Measurements from ENCODE around the gene RFX2. TPM values are rescaled to one million over a fixed set of nuclear protein-coding genes. Genes with fewer than 3 reads are reported as not detected.

RFX2 gene
- total and polyA plus RNA-seq, 3 experiments from 2014 or later, result 1.5 to 4.9 (median 4.2) TPM

DNA sequence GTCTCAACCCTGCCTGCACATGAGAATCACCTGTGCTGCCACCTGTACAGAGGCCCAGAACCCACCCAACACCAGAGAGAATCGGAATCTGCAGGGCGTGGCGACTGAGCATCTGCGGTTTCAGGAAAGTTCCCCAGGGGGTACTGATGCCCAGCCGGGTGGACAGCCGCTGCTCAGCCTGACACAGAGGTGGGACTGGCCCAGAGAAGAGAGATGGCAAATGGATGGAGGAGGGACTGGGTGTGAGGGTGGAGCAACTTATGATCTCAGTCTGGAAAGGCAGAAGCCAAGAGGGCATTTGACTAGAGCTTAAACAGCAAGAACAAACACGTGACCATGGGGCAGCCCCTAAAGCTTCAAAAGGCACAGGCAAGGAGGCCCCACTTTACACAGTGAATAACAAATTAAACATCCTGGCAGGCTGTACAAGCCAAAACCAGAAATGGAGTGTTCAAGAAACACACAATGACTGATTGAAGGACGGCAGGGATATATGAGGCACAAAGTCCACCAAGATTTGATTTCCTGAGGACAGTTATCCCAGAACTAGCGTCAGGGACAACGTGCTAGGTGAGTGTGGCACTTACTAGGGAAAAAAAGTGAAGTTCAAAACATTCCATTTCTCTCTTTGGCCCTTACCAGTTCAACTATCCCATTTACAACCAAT, 135.4 kb downstream of the RFX2 start:
- Histone ChIP-seq H3K36me3 (ENCODE audit: insufficient read depth, low read length) (peaks cover 13% of the 10 kb centered on the region), H3K4me3 (ENCODE audit: low read length) (no peak overlapping the region), H3K27me3 (ENCODE audit: insufficient read depth, low read length, poor library complexity, severe bottlenecking) (no peaks in the 10 kb centered on the region), H3K27ac (ENCODE audit: low read depth, low read length) (no peak overlapping the region), H3K9me3 (ENCODE audit: low read length) (no peaks in the 10 kb centered on the region), H3K4me1 (ENCODE audit: insufficient read depth, low read length) (peaks cover 61% of the 10 kb centered on the region)
- Mint-ChIP-seq H3K4me1 (peaks cover 69 to 89% (median 82%) of the 10 kb centered on the region in 3 donors), H3K9me3 (no peaks in the 10 kb centered on the region), H3K27me3 (peaks cover 0 to 2% of the 10 kb centered on the region in 2 donors), H3K4me3 (peak overlapping the region; percentile 46 to 96 (median 75)), H3K36me3 (peaks cover 0 to 54% (median 3%) of the 10 kb centered on the region in 3 donors), H3K27ac (peak overlapping the region in 7 of 8 donors; percentile 44 to 93 (median 66))
- POLR2A ChIA-PET, result interaction anchor here (1.3 kb wide), 1 partner anchor 71 kb away, joined by 3 read pairs; the partner anchor contains the start of gene NDUFA11
- peak in 2 of 5 donors; percentile 58 to 73 for DNase-seq
- CTCF ChIA-PET, result interaction anchor here (0.9 to 1.6 kb wide), 2 partner anchors 14 to 26 kb away, joined by 3 to 4 read pairs; no protein-coding TSS in a partner anchor

DNA sequence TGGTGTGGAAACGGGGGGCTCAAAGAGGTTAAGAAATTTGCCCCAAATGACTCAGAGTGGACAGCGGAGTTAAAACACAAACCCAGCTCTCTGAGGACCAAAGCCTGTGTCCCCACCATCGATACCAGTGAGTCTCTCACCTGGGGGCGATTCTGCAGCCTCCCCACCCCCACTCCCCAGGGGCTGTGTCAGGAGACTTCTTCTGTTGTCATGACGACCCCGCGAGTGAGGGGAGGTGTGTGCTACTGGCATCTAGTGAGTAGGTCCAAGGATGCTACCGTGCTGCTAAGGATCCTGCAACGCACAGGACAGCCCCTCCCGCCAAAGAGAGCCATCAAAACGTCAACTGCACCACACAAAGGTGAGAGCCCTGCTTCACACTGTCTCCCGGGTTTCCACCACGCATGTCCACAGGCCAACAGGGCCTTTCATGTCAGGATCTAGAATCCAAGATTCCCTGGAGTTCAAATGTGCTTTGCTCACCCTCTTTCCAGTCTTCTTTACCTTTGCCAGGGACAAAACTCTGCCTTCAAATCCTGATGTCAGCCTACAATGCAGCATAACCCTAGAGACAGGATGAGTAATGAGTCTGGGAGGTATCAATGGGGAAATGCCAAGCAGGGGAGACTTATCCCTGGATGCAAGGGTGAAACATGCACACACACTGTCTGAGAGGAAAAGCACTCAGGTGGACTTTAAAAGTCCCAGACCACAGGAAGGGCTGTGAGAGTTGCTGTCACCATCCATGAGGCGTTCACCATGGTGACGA, 136.2 kb downstream of the RFX2 start:
- H3K4me1 Mint-ChIP-seq, result peaks cover 67 to 90% (median 76%) of the 10 kb centered on the region in 3 donors
- H3K9me3 ChIP-seq (ENCODE audit: low read length), result no peaks in the 10 kb centered on the region
- ChIA-PET POLR2A (interaction anchor here (1.3 kb wide), 1 partner anchor 70 kb away, joined by 3 read pairs; the partner anchor contains the start of gene NDUFA11), CTCF (interaction anchor here (1.6 kb wide), 1 partner anchor 14 kb away, joined by 4 read pairs; no protein-coding TSS in a partner anchor)
- no peak overlapping the region for H3K27ac ChIP-seq (ENCODE audit: low read depth, low read length)
- H3K27me3 Mint-ChIP-seq, result peaks cover 0 to 2% of the 10 kb centered on the region in 2 donors
- no peaks in the 10 kb centered on the region for H3K27me3 ChIP-seq (ENCODE audit: insufficient read depth, low read length, poor library complexity, severe bottlenecking)
- H3K27ac Mint-ChIP-seq, result peak overlapping the region in 7 of 8 donors; percentile 42 to 93 (median 65)
- H3K36me3 ChIP-seq (ENCODE audit: insufficient read depth, low read length), result peaks cover 13% of the 10 kb centered on the region
- peak overlapping the region in 5 of 7 donors; percentile 54 to 96 (median 92) for H3K4me3 Mint-ChIP-seq
- H3K36me3 Mint-ChIP-seq, result peaks cover 0 to 60% (median 3%) of the 10 kb centered on the region in 3 donors
- DNase-seq, result no peak
- no peak overlapping the region for H3K4me3 ChIP-seq (ENCODE audit: low read length)
- H3K9me3 Mint-ChIP-seq, result no peaks in the 10 kb centered on the region
- peaks cover 65% of the 10 kb centered on the region for H3K4me1 ChIP-seq (ENCODE audit: insufficient read depth, low read length)

DNA sequence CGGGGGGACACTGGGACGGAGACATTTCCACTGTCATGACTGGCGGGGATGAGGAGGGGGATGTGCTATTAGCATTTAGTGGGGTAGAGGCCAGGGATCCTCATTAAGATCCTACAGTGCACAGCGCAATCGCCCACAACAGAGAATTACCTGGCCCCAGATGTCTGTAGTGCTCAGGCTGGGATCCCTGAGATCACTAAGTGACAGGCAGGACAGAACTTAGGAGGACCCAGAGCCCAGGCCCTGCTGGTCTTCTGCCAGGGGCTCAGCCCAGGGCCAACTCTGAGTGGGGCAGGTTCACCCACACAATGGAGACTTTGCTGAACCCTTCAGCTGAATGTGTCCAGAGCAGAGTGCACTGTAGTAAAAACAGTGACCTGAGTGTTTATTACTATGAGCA, 136.9 kb downstream of the RFX2 start:
- Mint-ChIP-seq H3K27ac (peak overlapping the region in 4 of 8 donors; percentile 21 to 33 (median 30)), H3K36me3 (peaks cover 0 to 63% (median 3%) of the 10 kb centered on the region in 3 donors), H3K27me3 (peaks cover 0 to 2% of the 10 kb centered on the region in 2 donors), H3K4me1 (peaks cover 67 to 92% (median 77%) of the 10 kb centered on the region in 3 donors), H3K9me3 (no peaks in the 10 kb centered on the region), H3K4me3 (peak overlapping the region in 2 of 7 donors; percentile 54 to 56)
- H3K27me3 ChIP-seq (ENCODE audit: insufficient read depth, low read length, poor library complexity, severe bottlenecking), result no peaks in the 10 kb centered on the region
- peaks cover 65% of the 10 kb centered on the region for H3K4me1 ChIP-seq (ENCODE audit: insufficient read depth, low read length)
- peaks cover 13% of the 10 kb centered on the region for H3K36me3 ChIP-seq (ENCODE audit: insufficient read depth, low read length)
- ChIA-PET CTCF (no interaction called here), POLR2A (no interaction called here)
- no peak overlapping the region for H3K4me3 ChIP-seq (ENCODE audit: low read length)
- no peaks in the 10 kb centered on the region for H3K9me3 ChIP-seq (ENCODE audit: low read length)
- no peak overlapping the region for H3K27ac ChIP-seq (ENCODE audit: low read depth, low read length)
- no peak for DNase-seq

DNA sequence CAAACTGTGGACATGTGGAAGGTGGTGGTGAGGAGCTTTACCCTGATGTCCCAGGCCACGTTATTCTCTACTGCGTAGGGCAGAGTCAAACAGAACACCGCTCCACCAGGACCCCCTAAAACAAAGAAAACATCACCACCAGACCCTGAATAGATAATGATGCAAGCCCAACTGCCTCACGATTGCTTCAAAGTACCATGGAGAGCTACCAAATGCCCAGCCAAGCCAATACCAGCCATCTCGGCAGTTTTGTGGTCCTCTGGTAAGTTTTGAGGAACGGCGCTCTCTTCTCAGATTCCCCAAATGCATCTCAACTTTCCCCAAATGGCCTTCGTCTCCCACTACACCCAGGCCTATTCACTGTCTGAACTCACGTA, 138.0 kb downstream of the RFX2 start:
- no peaks in the 10 kb centered on the region for H3K27me3 Mint-ChIP-seq
- Histone ChIP-seq H3K9me3 (ENCODE audit: low read length) (no peaks in the 10 kb centered on the region), H3K27ac (ENCODE audit: low read depth, low read length) (no peak overlapping the region), H3K4me1 (ENCODE audit: insufficient read depth, low read length) (peaks cover 74% of the 10 kb centered on the region), H3K36me3 (ENCODE audit: insufficient read depth, low read length) (peaks cover 13% of the 10 kb centered on the region), H3K27me3 (ENCODE audit: insufficient read depth, low read length, poor library complexity, severe bottlenecking) (no peaks in the 10 kb centered on the region), H3K4me3 (ENCODE audit: low read length) (no peak overlapping the region)
- peak overlapping the region in 7 of 8 donors; percentile 35 to 86 (median 56) for H3K27ac Mint-ChIP-seq
- peaks cover 0 to 62% (median 4%) of the 10 kb centered on the region in 3 donors for H3K36me3 Mint-ChIP-seq
- no peak for DNase-seq
- H3K4me3 Mint-ChIP-seq, result peak overlapping the region in 2 of 7 donors; percentile 38 to 45
- peaks cover 69 to 95% (median 84%) of the 10 kb centered on the region in 3 donors for H3K4me1 Mint-ChIP-seq
- ChIA-PET POLR2A (interaction anchor here (1.1 kb wide), 1 partner anchor 10 kb away, joined by 3 read pairs; no protein-coding TSS in a partner anchor), CTCF (interaction anchor here (0.9 to 2.1 kb wide), 4 partner anchors 10 to 168 kb away, joined by 3 to 9 read pairs (median 5); no protein-coding TSS in a partner anchor)
- no peaks in the 10 kb centered on the region for H3K9me3 Mint-ChIP-seq

DNA sequence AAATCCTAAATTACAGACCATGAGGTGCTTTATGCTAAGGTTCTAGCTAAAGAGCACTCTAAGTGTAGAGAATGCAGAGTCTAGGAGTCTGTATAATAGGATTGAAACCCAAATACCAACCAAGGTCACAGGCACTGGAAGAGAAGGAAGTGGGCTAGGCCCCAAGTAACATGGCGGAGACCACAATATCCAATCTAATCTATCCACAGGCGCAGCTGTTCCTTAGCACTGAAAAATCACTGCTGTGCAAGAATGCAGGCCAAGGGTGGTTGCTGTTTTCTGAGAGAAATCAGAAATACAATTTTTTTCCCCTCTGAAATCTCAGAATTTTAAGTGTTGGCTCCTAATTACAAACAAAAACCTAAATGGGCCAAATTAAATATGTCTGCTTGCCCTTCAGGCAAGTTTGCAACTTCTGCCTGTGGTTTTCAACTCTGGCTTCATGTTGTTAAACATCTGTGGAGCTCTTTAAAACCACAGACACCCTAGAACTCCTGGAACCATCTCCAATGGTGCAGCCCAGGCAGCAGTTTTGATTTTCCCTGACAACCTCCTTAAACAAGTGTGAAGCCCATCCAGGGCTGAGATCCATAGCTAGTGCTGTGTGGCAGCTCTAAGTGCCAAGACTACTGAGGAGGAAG, 138.5 kb downstream of the RFX2 start:
- H3K4me1 Mint-ChIP-seq, result peaks cover 68 to 95% (median 84%) of the 10 kb centered on the region in 3 donors
- H3K36me3 ChIP-seq (ENCODE audit: insufficient read depth, low read length), result peaks cover 13% of the 10 kb centered on the region

DNA sequence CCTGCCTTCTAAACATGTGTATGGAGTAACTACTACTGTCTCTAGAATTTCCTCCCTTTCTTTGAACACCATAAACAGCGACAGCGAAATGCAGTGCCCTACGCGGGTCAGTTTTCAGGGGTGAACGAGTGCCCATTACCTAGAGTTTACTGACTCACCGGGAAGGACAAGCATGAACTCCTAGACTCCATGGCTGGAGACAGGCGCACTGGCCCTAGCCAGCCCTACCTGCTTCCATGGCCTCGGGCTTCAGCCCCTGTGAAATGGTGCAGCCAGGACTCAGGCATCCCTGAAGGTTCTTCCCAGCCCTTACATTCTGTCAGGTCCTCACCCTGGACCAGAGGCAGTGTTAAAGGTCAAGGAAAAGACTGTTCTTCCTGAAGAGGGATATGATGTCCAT, 140.8 kb downstream of the RFX2 start:
- no peaks in the 10 kb centered on the region for H3K9me3 Mint-ChIP-seq
- H3K27me3 Mint-ChIP-seq, result no peaks in the 10 kb centered on the region
- POLR2A ChIA-PET, result interaction anchor here (1.1 kb wide), 1 partner anchor 10 kb away, joined by 7 read pairs; no protein-coding TSS in a partner anchor
- no peak for DNase-seq
- no peak overlapping the region for H3K27ac ChIP-seq (ENCODE audit: low read depth, low read length)
- no peak overlapping the region for H3K4me3 ChIP-seq (ENCODE audit: low read length)
- H3K36me3 ChIP-seq (ENCODE audit: insufficient read depth, low read length), result peaks cover 13% of the 10 kb centered on the region
- H3K4me1 ChIP-seq (ENCODE audit: insufficient read depth, low read length), result peaks cover 68% of the 10 kb centered on the region
- H3K4me1 Mint-ChIP-seq, result peaks cover 67 to 94% (median 81%) of the 10 kb centered on the region in 3 donors
- peak overlapping the region in 6 of 8 donors; percentile 23 to 89 (median 54) for H3K27ac Mint-ChIP-seq
- H3K27me3 ChIP-seq (ENCODE audit: insufficient read depth, low read length, poor library complexity, severe bottlenecking), result no peaks in the 10 kb centered on the region
- no peak overlapping the region for H3K4me3 Mint-ChIP-seq
- peaks cover 0 to 59% (median 1%) of the 10 kb centered on the region in 3 donors for H3K36me3 Mint-ChIP-seq
- CTCF ChIA-PET, result interaction anchor here (2.8 to 3.4 kb wide), 2 partner anchors 18 to 53 kb away, joined by 19 to 38 read pairs; no protein-coding TSS in a partner anchor
- H3K9me3 ChIP-seq (ENCODE audit: low read length), result no peaks in the 10 kb centered on the region

More for the DNA sequence above, 138.5 kb downstream of the RFX2 start:
- no peak for DNase-seq
- Histone ChIP-seq H3K27ac (ENCODE audit: low read depth, low read length) (no peak overlapping the region), H3K4me3 (ENCODE audit: low read length) (no peak overlapping the region), H3K4me1 (ENCODE audit: insufficient read depth, low read length) (peaks cover 71% of the 10 kb centered on the region), H3K27me3 (ENCODE audit: insufficient read depth, low read length, poor library complexity, severe bottlenecking) (no peaks in the 10 kb centered on the region), H3K9me3 (ENCODE audit: low read length) (no peaks in the 10 kb centered on the region)
- ChIA-PET POLR2A (interaction anchor here (1.1 kb wide), 1 partner anchor 10 kb away, joined by 3 read pairs; no protein-coding TSS in a partner anchor), CTCF (interaction anchor here (0.9 to 2.1 kb wide), 5 partner anchors 10 to 168 kb away, joined by 3 to 9 read pairs (median 5); no protein-coding TSS in a partner anchor)
- peaks cover 0 to 59% (median 4%) of the 10 kb centered on the region in 3 donors for H3K36me3 Mint-ChIP-seq
- no peaks in the 10 kb centered on the region for H3K9me3 Mint-ChIP-seq
- H3K4me3 Mint-ChIP-seq, result peak overlapping the region in 2 of 7 donors; percentile 38 to 45
- H3K27ac Mint-ChIP-seq, result peak overlapping the region; percentile 3 to 85 (median 56)
- H3K27me3 Mint-ChIP-seq, result no peaks in the 10 kb centered on the region
